Breast epithelium (tissue), 4 donors: ENCODE data around the gene PPP1R11. TPM values are rescaled to one million over a fixed set of nuclear protein-coding genes. Genes with fewer than 3 reads are reported as not detected.

ENCODE experiments used
- DNase-seq, 2 donors: peaks; one replicate each; pipeline ENCODE4 v3.0.0-alpha.2; 2019; ENCODE audit warnings: low spot score in 2 of 2
- H3K27ac ChIP-seq, 2 donors: fragments of 200-600 bp; sonication (generic) in 1 of 2; one replicate each; pipeline ENCODE4 v1.5.1; 2016 to 2019; ENCODE audit warnings: mild to moderate bottlenecking in 1 of 2
- H3K27me3 ChIP-seq, 2 donors: fragments of 200-600 bp; sonication (generic) in 1 of 2; one replicate each; pipeline versions ENCODE4 v1.5.1 to v1.6.0; 2017 to 2019; ENCODE audit warnings: control low read depth in 1 of 2, mild to moderate bottlenecking in 1 of 2
- H3K36me3 ChIP-seq: fragments of 200-600 bp; one replicate; pipeline ENCODE4 v1.5.1; 2019
- H3K4me1 ChIP-seq, 2 donors: fragments of 200-600 bp; sonication (generic); one replicate each; pipeline ENCODE4 v1.5.1; 2016 to 2019; ENCODE audit warnings: control low read depth in 1 of 2
- H3K4me3 ChIP-seq, 3 donors: fragments of 200-600 bp; sonication (generic); 1 replicate in 2 of 3; 2 replicates in 1 of 3; pipeline ENCODE4 v1.5.1; 2016 to 2019; ENCODE audit warnings: mild to moderate bottlenecking in 3 of 3, moderate library complexity in 2 of 3
- H3K9me3 ChIP-seq, 2 donors: fragments of 200-600 bp; sonication (generic) in 1 of 2; one replicate each; pipeline ENCODE4 v1.5.1; 2016 to 2019; ENCODE audit warnings: control low read depth in 1 of 2
- POLR2A ChIP-seq: fragments of 450-650 bp; IDR thresholded peaks from one replicate; pipeline ENCODE4 v1.6.1; 2016; ENCODE audit warnings: antibody characterized with exemption, mild to moderate bottlenecking, moderate library complexity
- POLR2AphosphoS5 ChIP-seq, 3 donors: sonication (generic); formaldehyde crosslinking; IDR thresholded peaks; one replicate each; pipeline ENCODE4 v1.6.1; 2017; ENCODE audit warnings: antibody characterized with exemption in 3 of 3
- intact Hi-C: fragments of 100-400 bp; cut with DNase I; formaldehyde crosslinking; loops from one replicate; pipeline ENCODE4 v1.15.1; 2023; ENCODE audit warnings: low total_unique reads
- total RNA-seq, 3 donors: library from RNA; depleted of rRNA; stranded (reverse); fragments of >200 nt; gene quantifications; one replicate each; pipeline ENCODE4 v1.1.0, GENCODE V29; 2016
- TF ChIP-seq, protein P1 (sequence below), 3 donors: fragments of 450-650 bp; IDR thresholded peaks; one replicate each; pipeline ENCODE4 v1.5.1; 2016 to 2017; ENCODE audit warnings: antibody characterized with exemption in 3 of 3, mild to moderate bottlenecking in 3 of 3, moderate library complexity in 3 of 3

PPP1R11 gene
- total RNA-seq, 3 donors from 2014 or later, result 28.2 to 43.5 (median 35.8) TPM

DNA sequence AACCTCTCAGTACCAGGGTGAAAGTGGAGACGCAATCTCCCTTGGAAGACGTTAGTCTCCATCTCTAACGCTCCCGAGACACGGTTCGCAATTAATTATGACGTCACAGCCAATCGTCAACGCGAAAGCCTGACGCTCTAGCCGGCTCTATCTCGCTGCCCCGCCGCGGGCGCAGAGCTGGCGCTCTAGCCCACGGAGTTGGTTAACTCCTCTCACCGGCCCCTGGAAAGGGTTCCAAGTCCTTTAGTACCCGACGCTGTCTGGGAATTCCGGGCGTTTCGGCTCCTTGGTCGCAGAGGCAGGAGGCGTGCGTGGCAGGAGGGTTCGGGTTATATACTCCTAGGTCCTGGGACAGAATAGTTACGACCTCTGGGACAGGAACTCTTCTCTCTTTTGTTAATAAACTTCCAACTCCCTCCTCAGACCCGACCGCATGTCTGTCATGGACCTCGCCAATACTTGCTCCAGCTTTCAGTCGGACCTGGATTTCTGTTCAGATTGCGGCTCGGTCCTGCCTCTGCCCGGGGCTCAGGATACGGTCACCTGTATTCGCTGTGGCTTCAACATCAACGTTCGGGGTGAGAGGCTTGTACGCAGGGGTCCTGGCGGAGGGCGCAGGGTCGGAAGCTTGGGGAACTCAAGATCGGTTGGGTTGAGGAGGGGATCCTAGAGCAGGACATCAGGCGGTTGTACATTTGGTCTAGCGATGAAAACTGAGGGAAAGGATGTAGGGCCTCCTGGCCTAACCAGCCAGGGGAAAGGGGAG is 5.7 kb upstream of the PPP1R11 start, which contains the start of gene POLR1H:
TSS of gene POLR1H (plus strand) at position 174 of the 766 bp plus-strand sequence. CDS start at position 434, 260 bp downstream.
- peak; percentile 92 to 93 for DNase-seq
- intact Hi-C loops, result no loop called here
- H3K4me3 ChIP-seq, result peak within 1 kb of the TSS; percentile 69 to 78 (median 73)

GRCh38 chr6:30061858-30062458 is 5.0 kb upstream of the PPP1R11 start:
- Histone ChIP-seq H3K27me3 (no peaks in the 10 kb centered on the region), H3K9me3 (no peaks in the 10 kb centered on the region), H3K27ac (peak overlapping the region; percentile 90 to 94), H3K4me3 (peak overlapping the region; percentile 69 to 78 (median 73)), H3K4me1 (peaks cover 0 to 7% of the 10 kb centered on the region in 2 donors), H3K36me3 (no peaks in the 10 kb centered on the region)
- TF ChIP-seq POLR2AphosphoS5 (IDR thresholded peaks at IDR 0.05) (no peak), POLR2A (no peak)
- TF ChIP-seq, protein P1, sequence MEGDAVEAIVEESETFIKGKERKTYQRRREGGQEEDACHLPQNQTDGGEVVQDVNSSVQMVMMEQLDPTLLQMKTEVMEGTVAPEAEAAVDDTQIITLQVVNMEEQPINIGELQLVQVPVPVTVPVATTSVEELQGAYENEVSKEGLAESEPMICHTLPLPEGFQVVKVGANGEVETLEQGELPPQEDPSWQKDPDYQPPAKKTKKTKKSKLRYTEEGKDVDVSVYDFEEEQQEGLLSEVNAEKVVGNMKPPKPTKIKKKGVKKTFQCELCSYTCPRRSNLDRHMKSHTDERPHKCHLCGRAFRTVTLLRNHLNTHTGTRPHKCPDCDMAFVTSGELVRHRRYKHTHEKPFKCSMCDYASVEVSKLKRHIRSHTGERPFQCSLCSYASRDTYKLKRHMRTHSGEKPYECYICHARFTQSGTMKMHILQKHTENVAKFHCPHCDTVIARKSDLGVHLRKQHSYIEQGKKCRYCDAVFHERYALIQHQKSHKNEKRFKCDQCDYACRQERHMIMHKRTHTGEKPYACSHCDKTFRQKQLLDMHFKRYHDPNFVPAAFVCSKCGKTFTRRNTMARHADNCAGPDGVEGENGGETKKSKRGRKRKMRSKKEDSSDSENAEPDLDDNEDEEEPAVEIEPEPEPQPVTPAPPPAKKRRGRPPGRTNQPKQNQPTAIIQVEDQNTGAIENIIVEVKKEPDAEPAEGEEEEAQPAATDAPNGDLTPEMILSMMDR (IDR thresholded peaks at IDR 0.05), result no peak
- intact Hi-C loops, result no loop called here
- peak in 1 of 2 donors; percentile 26 for DNase-seq

More for the DNA sequence above, 5.7 kb upstream of the PPP1R11 start, which contains the start of gene POLR1H:
- no peaks in the 10 kb centered on the region for H3K9me3 ChIP-seq
- TF ChIP-seq POLR2A (peak; percentile 91), POLR2AphosphoS5 (IDR thresholded peaks at IDR 0.05) (peak; percentile 87 to 98 (median 96))
- TF ChIP-seq, protein P1 (IDR thresholded peaks at IDR 0.05), result no peak
- H3K27me3 ChIP-seq, result no peaks in the 10 kb centered on the region
- no peaks in the 10 kb centered on the region for H3K36me3 ChIP-seq
- H3K27ac ChIP-seq, result peak within 1 kb of the TSS; percentile 90 to 94
- peaks cover 0 to 7% of the 10 kb centered on the region in 2 donors for H3K4me1 ChIP-seq

DNA sequence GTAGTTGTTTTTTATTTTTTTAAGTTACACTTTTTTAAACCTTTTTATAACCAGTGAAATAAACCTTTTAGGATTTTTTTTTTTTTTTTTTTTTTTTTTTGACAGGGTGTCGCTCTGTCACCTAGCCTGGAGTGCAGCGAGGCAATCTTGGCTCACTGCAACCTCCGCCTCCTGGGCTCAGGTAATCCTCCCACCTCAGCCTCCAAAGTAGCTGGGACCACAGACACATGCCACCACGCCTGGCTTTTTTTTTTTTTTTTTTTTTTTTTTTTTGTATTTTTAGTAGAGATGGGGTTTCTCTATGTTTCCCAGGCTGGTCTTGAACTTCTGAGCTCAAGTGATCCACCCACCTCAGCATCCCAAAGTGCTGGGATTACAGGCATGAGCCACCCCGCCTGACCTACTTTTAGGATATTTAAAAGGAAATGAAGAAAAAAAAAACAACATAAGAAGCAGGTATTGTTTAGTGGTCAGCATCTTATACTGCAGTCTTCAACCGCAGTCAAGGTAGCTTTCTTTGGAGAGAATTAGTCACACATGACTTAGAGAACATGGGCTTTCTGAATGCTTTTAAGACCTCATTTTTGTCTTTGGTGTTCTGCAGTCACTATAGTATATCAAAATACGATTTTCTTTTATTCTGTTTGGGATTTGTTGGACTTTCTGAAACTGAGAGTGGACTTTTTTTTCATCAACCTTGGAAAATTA is 4.4 kb upstream of the PPP1R11 start:
- peak overlapping the region in 2 of 3 donors; percentile 73 to 78 for H3K4me3 ChIP-seq
- DNase-seq, result peak in 1 of 2 donors; percentile 19
- no peaks in the 10 kb centered on the region for H3K9me3 ChIP-seq
- no peak for TF ChIP-seq POLR2A
- TF ChIP-seq, protein P1 (IDR thresholded peaks at IDR 0.05), result no peak
- H3K27me3 ChIP-seq, result no peaks in the 10 kb centered on the region
- peaks cover 0 to 9% of the 10 kb centered on the region in 2 donors for H3K4me1 ChIP-seq
- H3K27ac ChIP-seq, result peak overlapping the region in 1 of 2 donors; percentile 94
- intact Hi-C loops, result no loop called here
- H3K36me3 ChIP-seq, result no peaks in the 10 kb centered on the region

DNA sequence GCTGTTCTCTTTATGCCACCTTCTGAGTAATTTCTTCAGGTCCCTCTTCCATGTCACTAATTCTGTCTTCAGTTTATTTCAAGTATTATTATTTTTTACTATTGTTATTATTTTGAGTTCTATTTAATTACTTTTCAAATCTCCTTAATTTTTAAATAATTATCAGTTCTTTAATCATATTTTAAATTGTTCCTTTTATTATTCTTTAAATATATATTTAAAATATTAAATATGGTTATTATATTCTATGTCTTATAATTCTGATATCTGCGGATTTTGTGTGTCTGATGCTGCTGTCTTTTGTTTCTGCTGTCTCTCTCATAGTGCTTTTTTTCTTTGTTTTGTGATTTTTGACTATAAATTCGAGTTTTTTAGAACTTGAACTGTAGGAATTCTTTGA is 3.7 kb upstream of the PPP1R11 start:
- DNase-seq, result no peak
- intact Hi-C loops, result no loop called here
- TF ChIP-seq POLR2AphosphoS5 (IDR thresholded peaks at IDR 0.05) (no peak), POLR2A (no peak)
- TF ChIP-seq, protein P1 (IDR thresholded peaks at IDR 0.05), result no peak
- Histone ChIP-seq H3K27me3 (no peaks in the 10 kb centered on the region), H3K4me1 (peaks cover 3 to 14% of the 10 kb centered on the region in 2 donors), H3K36me3 (no peaks in the 10 kb centered on the region), H3K4me3 (no peak overlapping the region), H3K27ac (no peak overlapping the region), H3K9me3 (no peaks in the 10 kb centered on the region)
